OCI-LY1 (cell line): Measurements from ENCODE around the gene GALNT16.

Experiments used
- H2AFZ ChIP-seq: fragments of 200-600 bp; sonication (generic), shearing (Covaris generic); 2 replicates; pipeline ENCODE4 v1.6.0; 2014; ENCODE audit warnings: antibody characterized with exemption, mild to moderate bottlenecking, low read length
- H3F3A ChIP-seq: fragments of 200-600 bp; sonication (generic), shearing (Covaris generic); 2 replicates; pipeline ENCODE4 v1.6.0; 2014; ENCODE audit warnings: mild to moderate bottlenecking, antibody characterized with exemption, low read length, moderate library complexity; ENCODE audit not compliant: insufficient read depth
- H3K27ac ChIP-seq: fragments of 200-600 bp; sonication (generic); 2 replicates; pipeline ENCODE4 v1.5.1; 2014; ENCODE audit warnings: low read length, mixed run types, mild to moderate bottlenecking, low read depth; ENCODE audit not compliant: poor library complexity, severe bottlenecking
- H3K27me3 ChIP-seq: fragments of 200-600 bp; sonication (generic); 2 replicates; pipeline ENCODE4 v1.6.0; 2014; ENCODE audit warnings: antibody characterized with exemption, mild to moderate bottlenecking, low read length, moderate library complexity; ENCODE audit not compliant: insufficient read depth
- H3K36me3 ChIP-seq: fragments of 200-600 bp; sonication (generic); 2 replicates; pipeline ENCODE4 v1.6.1; 2014; ENCODE audit warnings: mild to moderate bottlenecking, antibody characterized with exemption, low read length, moderate library complexity, mixed read lengths; ENCODE audit not compliant: insufficient read depth
- H3K4me1 ChIP-seq: fragments of 200-600 bp; sonication (generic); 2 replicates; pipeline ENCODE4 v1.5.1; 2014; ENCODE audit warnings: mild to moderate bottlenecking, low read length, moderate library complexity; ENCODE audit not compliant: insufficient read depth, severe bottlenecking
- H3K4me2 ChIP-seq: fragments of 200-600 bp; sonication (generic), shearing (Covaris generic); 2 replicates; pipeline ENCODE4 v1.6.1; 2014; ENCODE audit warnings: low read length
- H3K4me3 ChIP-seq: fragments of 200-600 bp; sonication (generic); 2 replicates; pipeline ENCODE4 v1.5.1; 2014; ENCODE audit warnings: low read length, low read depth, mild to moderate bottlenecking, mixed read lengths; ENCODE audit not compliant: poor library complexity, severe bottlenecking
- H3K79me2 ChIP-seq: fragments of 200-600 bp; shearing (Covaris generic); 2 replicates; pipeline ENCODE4 v1.6.1; 2016; ENCODE audit warnings: mixed run types, low read length, mixed read lengths; ENCODE audit not compliant: insufficient read depth
- H3K9ac ChIP-seq: fragments of 200-600 bp; sonication (generic), shearing (Covaris generic); 2 replicates; pipeline ENCODE4 v1.6.1; 2014; ENCODE audit warnings: mild to moderate bottlenecking, low read length, mixed read lengths
- H3K9me2 ChIP-seq: fragments of 200-600 bp; sonication (generic), shearing (Covaris generic); 2 replicates; pipeline ENCODE4 v1.6.1; 2014; ENCODE audit warnings: low read depth, mild to moderate bottlenecking, low read length, mixed read lengths
- H3K9me3 ChIP-seq: fragments of 200-600 bp; shearing (Covaris generic); 2 replicates; pipeline ENCODE4 v1.6.1; 2014; ENCODE audit warnings: low read length, mixed read lengths
- H4K20me1 ChIP-seq: fragments of 200-600 bp; sonication (generic), shearing (Covaris generic); 2 replicates; pipeline ENCODE4 v1.6.0; 2016; ENCODE audit warnings: mild to moderate bottlenecking, low read length; ENCODE audit not compliant: insufficient read depth
- CTCF ChIP-seq: fragments of 200-600 bp; sonication (generic), shearing (Covaris generic); IDR thresholded peaks from 2 replicates; pipeline ENCODE4 v1.5.1; 2017; ENCODE audit warnings: mild to moderate bottlenecking, antibody characterized with exemption, low read length, moderate library complexity, mixed read lengths
- EZH2 ChIP-seq: fragments of 200-600 bp; sonication (generic), shearing (Covaris generic); IDR thresholded peaks from 2 replicates; pipeline ENCODE4 v1.8.0; 2017; ENCODE audit warnings: borderline replicate concordance, mixed run types, mild to moderate bottlenecking, antibody characterized with exemption, low read length, moderate library complexity, mixed read lengths

Gene GALNT16

GRCh38 chr14:69357544-69358200 lies 97.7 kb downstream of the GALNT16 start:
- no peak overlapping the region for H3K4me3 ChIP-seq
- no peaks in the 10 kb centered on the region for H3K9me3 ChIP-seq
- H4K20me1 ChIP-seq: no peaks in the 10 kb centered on the region
- no peak overlapping the region for H2AFZ ChIP-seq
- H3K27ac ChIP-seq: no peak overlapping the region
- H3F3A ChIP-seq: no peaks in the 10 kb centered on the region
- H3K4me2 ChIP-seq: no peak overlapping the region
- no peaks in the 10 kb centered on the region for H3K36me3 ChIP-seq
- no peak overlapping the region for H3K9ac ChIP-seq
- H3K9me2 ChIP-seq: no peaks in the 10 kb centered on the region
- no peaks in the 10 kb centered on the region for H3K27me3 ChIP-seq
- TF ChIP-seq EZH2 (no peak), CTCF (no peak)
- H3K79me2 ChIP-seq: no peaks in the 10 kb centered on the region
- H3K4me1 ChIP-seq: peaks cover 28% of the 10 kb centered on the region

DNA sequence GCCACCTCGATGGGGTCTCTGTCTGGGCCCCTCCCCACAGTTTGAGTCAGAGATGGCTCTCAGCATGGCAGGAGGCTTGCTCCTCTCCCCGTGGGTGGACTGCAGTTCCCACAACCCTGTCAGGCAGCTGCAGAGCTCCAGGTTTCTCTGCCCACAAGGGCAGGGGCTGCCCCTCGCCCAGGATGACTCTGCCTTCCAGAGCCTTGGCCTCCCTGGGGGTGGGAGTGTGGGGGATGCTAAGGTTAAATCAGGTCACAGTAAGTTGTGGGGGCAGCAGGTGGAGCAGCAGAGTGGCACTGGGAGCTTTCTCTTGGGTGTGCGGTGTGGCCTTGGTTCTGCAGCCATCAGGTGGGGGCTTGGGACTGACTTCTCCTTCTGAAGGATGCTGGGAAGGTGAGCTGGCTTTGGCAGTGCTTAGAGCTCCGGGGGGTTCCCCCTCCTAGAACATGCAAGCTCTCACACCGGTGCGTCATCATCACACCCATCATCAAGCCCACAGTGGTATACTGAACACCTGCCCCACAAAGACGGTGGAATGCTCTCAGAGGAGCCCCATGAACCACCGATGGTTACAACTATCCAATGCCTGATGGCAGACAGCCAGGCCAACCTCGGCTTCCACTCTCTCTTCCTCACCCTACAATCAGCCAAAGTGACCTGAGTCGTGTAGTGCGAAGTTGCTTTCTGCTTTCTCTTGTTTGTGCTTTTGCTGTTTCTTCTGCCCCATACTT lies 98.4 kb downstream of the GALNT16 start:
- Histone ChIP-seq H3K4me1 (peaks cover 28% of the 10 kb centered on the region), H2AFZ (no peak overlapping the region), H3K9ac (no peak overlapping the region), H3K36me3 (no peaks in the 10 kb centered on the region), H3K4me3 (no peak overlapping the region), H3K79me2 (no peaks in the 10 kb centered on the region), H3K4me2 (no peak overlapping the region), H3F3A (no peaks in the 10 kb centered on the region), H4K20me1 (no peaks in the 10 kb centered on the region), H3K9me2 (no peaks in the 10 kb centered on the region), H3K27me3 (no peaks in the 10 kb centered on the region), H3K9me3 (no peaks in the 10 kb centered on the region), H3K27ac (no peak overlapping the region)
- TF ChIP-seq EZH2: no peak
- TF ChIP-seq CTCF: no peak

DNA sequence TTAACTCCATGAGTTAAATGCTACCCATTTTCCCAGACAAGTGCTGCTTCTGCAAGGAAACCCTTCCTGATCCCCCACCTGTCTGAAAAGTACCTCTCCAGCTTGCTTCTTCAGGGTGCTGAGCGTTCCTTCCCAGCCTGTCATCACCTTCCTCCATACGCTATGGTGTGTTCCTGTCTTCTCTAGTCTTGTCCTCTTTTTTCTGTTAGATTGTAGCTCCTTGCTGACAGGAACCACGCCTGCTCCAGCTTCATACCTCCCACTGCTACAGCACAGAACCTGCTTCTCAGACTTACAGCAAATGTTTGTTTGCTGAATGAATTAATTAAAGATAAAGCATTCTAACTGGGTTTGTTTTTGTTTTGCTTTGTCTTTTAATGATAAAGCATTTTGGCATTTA lies 99.0 kb downstream of the GALNT16 start:
- no peak for TF ChIP-seq EZH2
- no peak for TF ChIP-seq CTCF
- Histone ChIP-seq H3K27ac (no peak overlapping the region), H2AFZ (no peak overlapping the region), H4K20me1 (no peaks in the 10 kb centered on the region), H3K9ac (no peak overlapping the region), H3K27me3 (no peaks in the 10 kb centered on the region), H3K4me1 (peaks cover 25% of the 10 kb centered on the region), H3K4me3 (no peak overlapping the region), H3K79me2 (no peaks in the 10 kb centered on the region), H3K36me3 (no peaks in the 10 kb centered on the region), H3K9me2 (no peaks in the 10 kb centered on the region), H3F3A (no peaks in the 10 kb centered on the region), H3K9me3 (no peaks in the 10 kb centered on the region), H3K4me2 (no peak overlapping the region)
